Measurements from ENCODE around the gene CAB39L.
"Not testable (repeated sequence)": the region's sequence is repeated elsewhere in the genome, so short reads cannot be mapped to it uniquely, and the experiment has no call there.

CAB39L gene

DNA sequence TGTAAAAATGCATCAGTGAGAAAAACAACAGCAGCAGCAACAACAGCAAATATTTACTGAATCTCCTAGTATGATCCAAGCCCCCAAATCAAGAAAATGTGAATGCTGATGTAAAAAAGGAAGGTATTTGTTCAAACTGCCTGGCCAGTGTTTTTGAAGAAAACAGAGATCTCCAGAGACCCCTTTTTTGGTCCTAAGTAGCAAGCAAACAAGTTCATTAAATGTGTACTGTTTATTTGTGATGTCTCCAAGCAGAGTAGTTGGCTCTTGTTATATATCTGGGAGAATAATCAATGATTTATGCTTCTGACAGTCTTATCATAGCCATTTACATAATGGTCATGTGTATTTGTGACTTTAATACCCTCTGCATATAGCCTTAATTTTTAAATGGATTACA, 145.4 kb downstream of the CAB39L start:
- ChIA-PET POLR2A (no interaction called here), CTCF (interaction anchor here (1.8 to 5.2 kb wide), 2 partner anchors 18 to 309 kb away, joined by 7 to 51 read pairs; no protein-coding TSS in a partner anchor)
- DNase-seq (ENCODE audit: extremely low spot score): no peak
- no peak for TF ChIP-seq CTCF (IDR thresholded peaks at IDR 0.05; ENCODE audit: control extremely low read depth, extremely low read depth, low read depth, missing control alignments)

DNA sequence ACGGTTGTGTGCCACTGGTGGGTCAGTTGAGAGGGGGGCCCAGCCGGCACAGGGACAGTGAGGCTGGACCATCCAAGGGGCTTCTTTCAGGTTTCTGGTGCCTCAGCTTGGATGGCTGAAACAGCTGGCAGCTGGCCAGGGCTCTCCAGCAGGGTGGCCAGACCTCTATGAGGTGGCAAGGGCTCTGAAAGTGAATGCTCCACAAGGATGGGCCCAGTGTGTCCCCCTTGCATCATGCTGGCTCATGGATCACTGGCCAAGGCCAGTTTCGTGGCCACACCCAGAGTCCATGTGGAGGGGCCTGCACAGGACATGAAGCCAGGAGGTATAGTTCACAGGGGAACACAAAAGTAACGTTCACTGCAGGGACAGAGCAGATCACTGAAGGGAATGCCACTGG, 146.5 kb downstream of the CAB39L start:
- no peak for DNase-seq (ENCODE audit: extremely low spot score)
- POLR2A ChIA-PET: no interaction called here
- CTCF ChIA-PET: interaction anchor here (1.0 to 5.2 kb wide), 2 partner anchors 17 to 310 kb away, joined by 4 to 51 read pairs; no protein-coding TSS in a partner anchor
- no peak for TF ChIP-seq CTCF (IDR thresholded peaks at IDR 0.05; ENCODE audit: control extremely low read depth, extremely low read depth, low read depth, missing control alignments)

GRCh38 chr13:49296659-49297058, 147.2 kb downstream of the CAB39L start:
- CTCF ChIA-PET: interaction anchor here (0.9 to 5.2 kb wide), 6 partner anchors 9 to 311 kb away, joined by 3 to 51 read pairs (median 5); no protein-coding TSS in a partner anchor
- no peak for DNase-seq (ENCODE audit: extremely low spot score)

GRCh38 chr13:49295244-49295643, 148.6 kb downstream of the CAB39L start:
- no peak for TF ChIP-seq CTCF (IDR thresholded peaks at IDR 0.05; ENCODE audit: control extremely low read depth, extremely low read depth, low read depth, missing control alignments)
- POLR2A ChIA-PET: no interaction called here
- no peak for DNase-seq (ENCODE audit: extremely low spot score)
- CTCF ChIA-PET: interaction anchor here (0.9 to 2.7 kb wide), 6 partner anchors 9 to 312 kb away, joined by 3 to 16 read pairs (median 5); no protein-coding TSS in a partner anchor

More at GRCh38 chr13:49296659-49297058, 147.2 kb downstream of the CAB39L start:
- TF ChIP-seq CTCF (IDR thresholded peaks at IDR 0.05; ENCODE audit: control extremely low read depth, extremely low read depth, low read depth, missing control alignments): no peak
- POLR2A ChIA-PET: no interaction called here

GRCh38 chr13:49294723-49295122, 149.1 kb downstream of the CAB39L start:
- POLR2A ChIA-PET; DNase-seq (ENCODE audit: extremely low spot score): not testable (repeated sequence)
- CTCF ChIA-PET: interaction anchor here (1.0 to 2.7 kb wide), 6 partner anchors 8 to 312 kb away, joined by 3 to 16 read pairs (median 3); no protein-coding TSS in a partner anchor

- POLR2A ChIA-PET: no interaction called here
- DNase-seq (ENCODE audit: extremely low spot score): no peak
- CTCF ChIA-PET: interaction anchor here (2.4 to 2.6 kb wide), 2 partner anchors 9 to 42 kb away, joined by 5 to 13 read pairs; no protein-coding TSS in a partner anchor
- TF ChIP-seq CTCF (IDR thresholded peaks at IDR 0.05; ENCODE audit: control extremely low read depth, extremely low read depth, low read depth, missing control alignments): no peak
Measured at GRCh38 chr13:49292742-49293486, 150.9 kb downstream of the CAB39L start.

DNA sequence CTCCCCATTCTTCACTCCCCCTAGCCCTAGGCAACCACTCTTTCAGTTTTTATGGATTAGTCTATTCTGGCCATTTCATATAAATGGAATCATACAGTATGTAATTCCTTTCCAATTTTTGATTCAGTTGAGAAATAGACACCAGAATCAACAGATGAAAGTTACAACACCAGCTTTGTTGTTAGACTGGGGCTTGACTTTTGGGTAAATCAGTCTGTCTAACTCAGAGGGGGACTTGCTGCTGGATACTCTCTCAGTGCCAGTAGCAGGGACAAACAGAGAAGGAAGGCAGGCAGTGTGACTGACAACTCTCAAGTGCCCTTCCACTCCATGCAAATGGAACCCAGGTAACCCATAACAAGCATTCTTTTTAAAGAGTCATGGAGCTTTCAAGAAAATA, 155.4 kb downstream of the CAB39L start:
- ChIA-PET POLR2A (no interaction called here), CTCF (interaction anchor here (0.9 to 1.9 kb wide), 4 partner anchors 8 to 48 kb away, joined by 3 to 6 read pairs (median 3); no protein-coding TSS in a partner anchor)
- TF ChIP-seq CTCF (IDR thresholded peaks at IDR 0.05; ENCODE audit: control extremely low read depth, extremely low read depth, low read depth, missing control alignments): no peak

More for the DNA sequence above, 155.4 kb downstream of the CAB39L start:
- DNase-seq (ENCODE audit: extremely low spot score): no peak
